H4 (cell line): ENCODE measurements around the gene PGAP1. TPM values are rescaled to one million over a fixed set of nuclear protein-coding genes. Genes with fewer than 3 reads are reported as not detected.

Source experiments
- DNase-seq: peaks from one replicate; pipeline ENCODE4 v3.0.0-alpha.2; 2015; ENCODE audit warnings: low spot score
- total RNA-seq: library from RNA; depleted of rRNA; stranded (reverse); fragments of >200 nt; shearing (Covaris generic); gene quantifications from 2 replicates; pipeline ENCODE4 v1.2.3, GENCODE V29; 2014

The PGAP1 gene
- total RNA-seq, 1 experiment from 2014 or later, result 1.6 TPM

GRCh38 chr2:196887431-196887830 lies 39.1 kb downstream of the PGAP1 start:
- DNase-seq, result no peak

- no peak for DNase-seq
Measured at GRCh38 chr2:196884368-196884767, 42.1 kb downstream of the PGAP1 start.

- no peak for DNase-seq
Measured at GRCh38 chr2:196876364-196876763, 50.1 kb downstream of the PGAP1 start.

- DNase-seq, result no peak
Measured at GRCh38 chr2:196875414-196875813, 51.1 kb downstream of the PGAP1 start.

GRCh38 chr2:196873511-196873910 lies 53.0 kb downstream of the PGAP1 start:
- DNase-seq, result no peak

- DNase-seq, result no peak
Measured at GRCh38 chr2:196854629-196855028, 71.9 kb downstream of the PGAP1 start.

- no peak for DNase-seq
Measured at GRCh38 chr2:196853301-196854087, 73.0 kb downstream of the PGAP1 start.

GRCh38 chr2:196851088-196851487 lies 75.4 kb downstream of the PGAP1 start:
- peak; percentile 5 for DNase-seq

GRCh38 chr2:196849895-196850294 lies 76.6 kb downstream of the PGAP1 start:
- DNase-seq, result peak; percentile 32

GRCh38 chr2:196846295-196846694 lies 80.2 kb downstream of the PGAP1 start:
- no peak for DNase-seq

GRCh38 chr2:196845371-196845770 lies 81.1 kb downstream of the PGAP1 start:
- DNase-seq, result no peak

- DNase-seq, result no peak
Measured at GRCh38 chr2:196840171-196840570, 86.3 kb downstream of the PGAP1 start.

- DNase-seq, result no peak
Measured at GRCh38 chr2:196839574-196839973, 86.9 kb downstream of the PGAP1 start.

- DNase-seq, result no peak
Measured at GRCh38 chr2:196836440-196836839, 90.1 kb downstream of the PGAP1 start.

GRCh38 chr2:196830701-196831100 lies 95.8 kb downstream of the PGAP1 start:
- no peak for DNase-seq

GRCh38 chr2:196827356-196827755 lies 99.2 kb downstream of the PGAP1 start:
- no peak for DNase-seq

GRCh38 chr2:196823750-196824522 lies 102.6 kb downstream of the PGAP1 start:
- no peak for DNase-seq

- no peak for DNase-seq
Measured at GRCh38 chr2:196821195-196821594, 105.3 kb downstream of the PGAP1 start.

- no peak for DNase-seq
Measured at GRCh38 chr2:196809260-196809659, 117.2 kb downstream of the PGAP1 start, which contains the start of gene C2orf66. Gene C2orf66 (minus strand): TSS chr2:196809355. CDS start chr2:196809336, 19 bp downstream.

GRCh38 chr2:196808083-196808665 lies 118.3 kb downstream of the PGAP1 start:
- DNase-seq, result peak; percentile 11

- no peak for DNase-seq
Measured at GRCh38 chr2:196804381-196804780, 122.1 kb downstream of the PGAP1 start.

- DNase-seq, result no peak
Measured at GRCh38 chr2:196802401-196802800, 124.1 kb downstream of the PGAP1 start.
